IPS-11a (cell line): ENCODE measurements around the gene DBR1.
"Not testable (repeated sequence)": the region's sequence is repeated elsewhere in the genome, so short reads cannot be mapped to it uniquely, and the experiment has no call there.

Experiments used
- H3K4me3 ChIP-seq: one replicate; pipeline ENCODE4 v1.5.1; 2013; ENCODE audit warnings: low read depth, low read length, control low read depth

The DBR1 gene

DNA sequence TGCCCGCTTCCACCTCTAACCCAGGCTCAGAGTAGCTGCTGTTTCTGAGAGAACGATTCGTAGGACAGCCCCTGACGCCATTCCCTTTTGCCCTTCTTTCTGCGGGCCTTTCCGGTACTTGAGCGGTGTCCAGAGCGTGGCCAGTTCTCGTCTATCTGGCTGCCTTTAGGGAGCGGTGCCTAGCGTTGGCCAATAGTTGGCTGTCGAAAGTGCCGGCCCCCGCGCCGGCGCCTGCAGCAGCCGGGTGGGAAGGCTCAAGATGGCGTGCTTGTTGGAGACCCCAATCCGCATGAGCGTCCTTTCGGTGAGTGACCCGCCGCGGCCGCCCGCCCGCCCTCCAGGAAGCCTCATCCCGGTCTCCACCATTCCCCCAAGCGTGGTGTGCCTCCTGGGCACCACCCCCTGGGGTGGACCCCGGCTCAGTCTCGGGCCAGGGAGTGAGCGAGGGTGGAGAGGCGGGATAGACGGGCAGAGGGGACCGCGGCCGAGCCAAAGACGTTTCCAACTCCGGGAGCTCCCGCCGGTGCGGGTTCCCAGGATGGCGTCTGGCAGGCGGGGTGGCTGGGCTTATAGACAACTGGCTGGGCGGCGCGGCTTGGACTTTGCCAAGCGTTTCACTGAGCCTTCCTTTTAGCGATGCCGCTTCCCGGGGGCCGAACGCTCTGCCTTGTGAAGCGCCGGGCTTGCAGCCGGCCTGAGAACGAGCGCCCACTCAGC, 12.7 kb upstream of the DBR1 start, which contains the start of gene ARMC8:
TSS of gene ARMC8 (plus strand) at position 6 of the 717 bp plus-strand sequence. CDS start at position 260, 254 bp downstream.
- peak within 1 kb of the TSS; percentile 92 for H3K4me3 ChIP-seq

DNA sequence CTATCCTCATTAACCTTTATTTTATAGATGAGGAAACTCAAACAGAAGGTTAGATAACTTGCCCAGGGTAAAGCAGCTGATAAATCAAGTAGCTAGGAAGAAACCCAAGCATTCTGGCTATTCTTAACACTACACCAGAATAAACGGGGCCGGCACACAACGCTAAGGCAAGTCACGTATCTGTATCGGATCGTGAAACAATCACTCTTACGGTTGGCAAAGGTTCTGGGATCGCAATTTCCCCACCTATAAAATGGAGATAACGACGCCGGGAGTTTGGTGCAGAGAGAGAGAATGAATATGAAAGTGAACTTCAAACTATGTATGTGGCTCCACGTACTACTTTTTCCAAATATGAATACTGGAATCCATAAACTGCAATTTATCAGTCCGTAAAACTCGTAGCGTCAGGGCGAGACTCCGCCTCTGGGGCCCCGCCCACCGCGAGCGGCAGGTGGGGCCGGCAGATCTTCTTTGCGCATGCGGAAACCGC, 12.1 kb upstream of the DBR1 start:
- H3K4me3 ChIP-seq: peak overlapping the region; percentile 92

DNA sequence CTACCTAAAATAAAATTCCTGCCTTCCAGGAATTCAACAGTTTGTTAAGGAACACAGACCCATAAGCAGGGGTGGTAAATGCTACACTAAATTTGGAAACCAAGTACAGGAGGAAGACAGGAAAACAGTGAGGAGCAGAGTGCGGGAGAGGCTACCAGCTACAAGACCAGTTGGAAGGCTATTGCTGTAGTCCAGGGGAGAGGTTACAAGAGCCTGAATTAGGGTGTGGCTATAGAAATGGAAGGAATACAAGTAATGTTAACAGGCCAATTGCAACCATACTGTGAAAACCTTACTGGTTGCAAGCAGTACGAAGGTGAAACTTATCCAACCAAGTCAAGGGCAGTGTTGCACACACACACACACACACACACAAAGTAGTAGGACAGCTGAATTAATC, 11.5 kb upstream of the DBR1 start:
- H3K4me3 ChIP-seq: peak overlapping the region; percentile 92

DNA sequence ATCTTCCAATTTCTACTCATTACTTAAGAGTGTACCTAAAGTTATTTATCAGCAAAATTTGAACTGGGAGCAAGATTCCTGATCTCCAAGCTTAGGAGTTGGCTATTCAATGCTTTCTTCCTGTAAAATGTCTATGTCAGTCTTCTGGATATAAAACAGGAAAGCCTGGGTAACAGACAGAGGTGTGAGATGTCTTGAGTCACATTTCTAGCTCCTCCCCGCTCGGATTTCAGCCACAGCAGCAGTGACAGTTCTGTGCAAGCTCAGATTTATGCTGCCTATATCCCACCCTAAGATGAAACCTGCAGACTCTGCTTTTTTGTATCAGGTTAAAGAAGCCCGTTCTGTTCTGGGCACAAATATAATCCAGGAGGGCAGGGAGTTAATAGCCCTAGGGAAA, 10.3 kb upstream of the DBR1 start:
- no peak overlapping the region for H3K4me3 ChIP-seq

DNA sequence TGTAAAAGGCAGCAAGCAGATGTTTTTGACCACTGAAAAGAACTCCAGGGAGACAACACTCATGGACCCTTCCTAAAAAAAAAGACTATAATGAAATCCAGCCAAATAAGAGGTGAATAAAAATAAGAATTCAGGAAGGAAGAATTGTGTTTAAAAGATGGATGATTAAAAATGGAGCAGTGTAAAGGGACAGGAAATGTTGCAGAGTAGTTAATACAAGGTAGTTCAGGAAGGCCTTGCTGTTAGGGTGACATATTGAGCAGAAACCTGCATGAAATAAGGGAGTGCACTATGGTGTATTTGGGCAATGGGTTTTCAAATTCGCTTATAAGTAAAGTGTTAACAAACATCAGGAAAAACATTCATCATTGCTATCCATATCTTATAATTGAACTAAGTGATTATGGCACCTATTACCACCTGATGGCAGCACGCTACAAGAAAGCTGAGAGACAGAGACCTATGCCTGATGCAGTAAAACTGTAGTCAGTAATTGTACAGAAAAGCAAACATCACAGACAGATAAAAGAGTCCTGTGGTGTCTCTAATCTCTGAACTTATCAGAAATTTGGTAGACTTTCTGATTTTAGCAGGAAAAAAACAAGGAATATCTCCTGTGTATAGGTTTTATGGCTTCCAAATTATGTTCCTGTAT, 5.8 kb upstream of the DBR1 start:
- no peak overlapping the region for H3K4me3 ChIP-seq

DNA sequence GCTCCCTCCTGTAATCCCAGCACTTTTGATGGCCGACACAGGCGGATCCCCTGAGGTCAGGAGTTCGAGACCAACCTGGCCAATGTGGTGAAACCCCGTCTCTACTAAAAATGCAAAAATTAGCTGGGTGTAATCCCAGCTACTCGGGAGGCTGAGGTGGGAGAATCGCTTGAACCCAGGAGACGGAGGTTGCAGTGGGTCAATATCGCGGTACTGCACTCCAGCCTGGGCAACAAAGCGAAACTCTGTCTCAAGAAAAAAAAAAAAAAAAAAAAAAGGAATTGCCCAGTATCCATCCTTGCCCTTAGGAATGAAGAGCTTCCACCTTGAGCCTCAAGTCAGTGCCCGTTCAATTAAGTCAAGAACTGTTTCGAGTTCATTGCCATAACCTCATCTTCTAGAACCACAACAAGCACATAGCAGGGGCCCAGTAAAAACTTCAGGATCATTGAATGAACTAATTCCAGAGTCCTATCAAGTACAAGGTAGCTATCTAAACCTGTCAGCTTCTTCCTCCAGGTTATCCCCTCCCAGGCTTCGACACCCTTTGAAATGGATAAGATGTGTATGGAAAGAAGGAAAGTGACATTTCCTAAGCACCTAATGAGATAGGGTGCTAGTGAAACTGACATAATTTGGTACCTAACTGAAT, 826 bp downstream of the DBR1 start:
- peak overlapping the region; percentile 93 for H3K4me3 ChIP-seq

DNA sequence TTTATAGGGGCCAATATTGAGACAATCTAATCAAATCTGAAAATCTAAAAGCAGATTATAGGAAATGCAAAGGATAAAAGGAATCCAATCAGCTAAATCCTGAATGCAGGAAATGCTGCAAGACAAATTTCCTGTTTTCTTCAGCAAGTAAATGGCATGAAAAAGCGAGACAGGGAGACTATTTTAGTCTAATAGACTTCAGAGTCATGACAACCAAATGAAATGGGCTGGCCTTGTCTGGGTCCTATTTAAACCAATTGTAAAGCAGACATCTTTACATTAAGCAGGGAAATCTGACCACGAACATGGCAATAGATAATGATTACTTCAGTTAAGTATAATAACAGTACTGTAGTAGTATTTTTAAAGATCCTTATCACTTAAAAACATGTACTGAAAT, 2.1 kb downstream of the DBR1 start:
- no peak overlapping the region for H3K4me3 ChIP-seq

DNA sequence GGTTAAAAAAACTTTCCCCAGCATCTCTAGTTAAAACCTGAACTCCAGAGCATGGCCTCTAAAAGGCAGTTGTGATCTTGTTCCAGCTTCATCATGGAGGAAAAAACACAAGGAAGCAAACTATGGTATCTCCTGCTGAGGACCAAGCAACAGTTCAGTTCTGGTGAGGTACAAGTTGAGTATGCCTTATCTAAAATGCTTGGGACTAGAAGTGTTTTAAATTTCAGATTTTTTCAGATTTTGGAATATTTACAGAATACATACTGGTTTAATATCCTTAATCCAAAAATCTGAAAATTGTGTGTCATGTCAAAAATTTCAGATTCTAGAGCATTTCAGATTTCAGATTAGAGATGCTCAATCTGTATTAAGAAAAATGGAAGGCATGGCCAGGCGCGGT, 9.7 kb downstream of the DBR1 start:
- no peak overlapping the region for H3K4me3 ChIP-seq

DNA sequence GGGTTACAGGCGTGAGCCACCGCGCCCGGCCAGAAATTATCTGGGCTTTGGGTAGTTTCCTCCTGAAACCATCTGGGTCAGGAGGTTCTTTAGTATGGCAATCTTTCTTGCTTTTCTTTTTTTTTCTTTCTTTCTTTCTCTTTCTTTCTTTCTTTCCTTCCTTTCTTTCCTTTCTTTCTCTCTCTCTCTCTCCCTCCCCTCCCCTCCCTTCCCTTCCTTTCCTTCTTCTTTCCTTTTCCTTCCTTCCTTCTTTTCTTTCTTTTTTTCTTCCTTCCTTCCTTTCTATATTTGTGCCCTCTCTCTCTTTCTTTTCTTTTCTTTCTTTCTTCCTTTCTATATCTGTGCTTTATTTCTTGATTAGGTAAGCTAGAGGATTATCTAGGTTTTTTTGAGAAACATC, 17.0 kb downstream of the DBR1 start:
- no peak overlapping the region for H3K4me3 ChIP-seq

DNA sequence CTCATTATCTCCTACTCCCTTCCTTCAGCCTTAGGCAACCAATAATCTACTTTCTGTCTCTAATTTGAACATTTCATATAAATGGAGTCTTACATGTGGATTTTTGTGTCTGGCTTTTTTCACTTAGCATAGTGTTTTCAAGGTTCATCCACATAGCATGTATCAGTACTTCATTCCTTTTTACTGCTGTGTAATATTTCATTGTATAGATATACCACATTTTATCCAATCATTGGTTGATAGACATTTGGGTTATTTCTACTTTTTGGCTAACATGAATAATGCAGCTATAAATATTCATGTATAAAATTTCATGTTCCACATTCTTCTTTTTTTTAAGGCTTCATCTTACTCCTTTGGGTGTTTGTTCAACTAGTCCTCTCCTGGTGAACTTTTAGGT, 20.2 kb downstream of the DBR1 start:
- H3K4me3 ChIP-seq: no peak overlapping the region

DNA sequence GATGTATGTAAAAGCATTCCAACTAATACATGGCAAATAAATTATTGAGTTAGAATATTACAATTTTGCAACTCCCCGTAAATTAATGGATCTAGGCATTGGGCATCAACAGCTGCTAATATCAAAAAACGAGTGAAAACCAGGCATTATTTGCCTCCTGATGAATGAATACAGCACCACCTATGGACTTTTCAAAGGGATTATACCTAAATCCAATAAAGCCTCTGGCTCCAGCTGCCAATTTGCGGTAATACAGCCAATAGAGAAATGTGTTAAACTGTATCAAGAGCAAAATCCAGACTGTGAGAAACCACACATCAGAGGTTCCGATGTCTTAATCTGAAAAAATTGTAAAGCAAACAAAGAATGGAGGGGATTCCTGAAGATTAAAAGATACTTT, 26.2 kb downstream of the DBR1 start:
- no peak overlapping the region for H3K4me3 ChIP-seq

DNA sequence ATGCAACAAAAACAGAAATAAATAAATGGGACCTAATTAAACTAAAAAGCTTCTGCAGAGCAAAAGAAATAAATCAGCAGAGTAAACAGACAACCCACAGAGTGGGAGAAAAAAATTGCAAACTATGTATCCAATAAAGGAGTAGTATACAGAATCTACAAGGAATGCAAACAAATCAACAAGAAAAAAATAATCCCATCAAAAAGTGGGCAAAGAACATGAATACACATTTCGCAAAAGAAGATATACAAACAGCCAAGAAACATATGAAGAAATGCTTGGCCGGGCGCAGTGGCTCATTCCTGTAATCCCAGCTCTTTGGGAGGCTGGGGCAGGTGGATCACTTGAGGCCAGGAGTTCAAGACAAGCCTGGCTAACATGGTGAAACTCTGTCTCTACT, 32.5 kb downstream of the DBR1 start:
- H3K4me3 ChIP-seq: not testable (repeated sequence)

DNA sequence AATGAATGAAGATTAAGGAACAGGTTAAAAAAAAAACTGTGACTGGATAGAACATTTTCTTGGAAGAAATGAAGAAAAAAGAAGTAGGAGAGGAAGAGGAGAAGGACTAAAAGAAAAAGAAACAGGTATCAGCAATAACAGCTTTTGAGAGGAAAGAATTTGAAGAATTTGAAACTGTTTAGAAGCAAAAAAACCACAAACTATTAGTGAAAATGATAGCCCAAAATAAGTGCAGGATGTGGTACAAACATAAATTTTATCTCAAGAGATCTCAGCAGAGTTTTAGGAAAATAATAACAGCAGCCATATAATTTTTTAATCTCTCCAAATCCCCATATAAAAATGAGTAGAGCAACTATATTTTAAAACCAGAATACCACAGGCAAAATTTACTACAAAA, 33.8 kb downstream of the DBR1 start:
- no peak overlapping the region for H3K4me3 ChIP-seq

DNA sequence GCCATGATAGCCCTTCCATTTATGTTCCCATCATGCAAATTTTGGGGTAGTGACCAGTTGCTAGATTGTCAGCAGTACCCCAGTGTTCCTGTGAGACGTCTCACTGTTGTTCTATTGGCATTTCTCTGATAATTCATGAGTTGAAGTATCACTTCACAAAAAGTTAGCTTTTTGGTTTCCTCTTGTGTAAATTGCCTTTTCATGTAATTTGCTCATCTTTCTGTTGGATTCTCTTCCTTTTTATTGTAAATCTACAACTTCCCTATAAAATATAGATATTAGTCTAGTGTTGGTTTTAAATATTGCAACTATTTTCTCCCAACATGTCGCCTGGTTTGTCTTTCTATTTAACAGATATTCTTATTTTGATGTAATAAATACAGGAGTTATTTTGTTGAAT, 35.0 kb downstream of the DBR1 start:
- H3K4me3 ChIP-seq: no peak overlapping the region

DNA sequence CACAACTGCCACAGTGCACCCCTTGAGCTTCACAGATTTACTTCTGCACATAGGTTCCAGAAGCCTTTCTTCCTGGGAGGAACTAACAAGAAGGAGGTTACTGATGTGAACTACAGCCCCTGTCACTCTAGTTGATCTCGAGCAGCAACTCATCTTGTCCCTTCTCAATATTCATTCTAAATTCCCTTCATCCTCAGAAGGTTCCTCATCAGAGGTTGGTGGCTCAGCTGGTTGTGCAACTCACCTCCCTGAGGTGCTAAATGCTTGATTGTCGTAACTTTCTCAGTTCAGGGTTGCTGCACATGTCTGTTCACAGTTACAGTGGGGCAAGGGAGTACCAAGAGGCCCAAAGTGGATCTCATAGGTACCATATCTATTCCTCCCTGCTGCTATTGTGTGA, 36.9 kb downstream of the DBR1 start:
- no peak overlapping the region for H3K4me3 ChIP-seq

DNA sequence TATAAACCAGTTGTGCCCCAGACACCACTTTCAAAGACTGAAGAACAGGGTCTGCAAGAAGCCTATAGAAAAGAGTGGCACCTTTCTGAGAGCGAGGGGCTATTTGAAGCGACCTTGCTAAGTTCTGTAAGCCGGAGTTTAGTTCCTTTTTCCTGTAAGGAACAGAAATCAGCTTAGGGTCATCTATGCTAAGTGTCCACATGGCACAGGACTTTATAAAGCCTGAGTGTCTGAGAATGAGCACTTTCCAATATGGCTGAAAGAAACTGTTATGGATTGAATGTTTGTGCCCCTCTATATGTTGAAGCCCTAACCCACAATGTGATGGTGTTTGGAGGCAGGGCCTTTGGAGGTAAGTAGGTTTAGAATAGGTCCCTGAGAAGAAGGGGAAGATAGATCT, 38.5 kb downstream of the DBR1 start:
- H3K4me3 ChIP-seq: no peak overlapping the region

DNA sequence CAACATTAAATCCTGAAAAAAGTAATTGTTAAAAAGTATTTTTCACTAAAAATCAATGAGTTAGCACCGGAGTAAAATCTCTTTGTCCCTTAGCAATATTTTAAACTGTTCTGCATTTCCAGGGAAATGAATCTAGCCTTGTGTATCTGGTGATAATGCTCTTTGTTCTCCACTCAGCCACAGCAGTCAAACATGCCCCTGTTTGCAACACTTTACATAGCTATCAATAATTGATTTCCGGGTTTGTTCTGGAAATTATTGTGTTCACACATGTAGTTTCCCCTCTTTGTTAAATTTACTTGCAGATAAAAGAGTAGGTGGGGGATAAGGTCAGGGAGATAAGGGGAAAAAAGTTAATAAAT, 38.9 kb downstream of the DBR1 start:
- H3K4me3 ChIP-seq: no peak overlapping the region

DNA sequence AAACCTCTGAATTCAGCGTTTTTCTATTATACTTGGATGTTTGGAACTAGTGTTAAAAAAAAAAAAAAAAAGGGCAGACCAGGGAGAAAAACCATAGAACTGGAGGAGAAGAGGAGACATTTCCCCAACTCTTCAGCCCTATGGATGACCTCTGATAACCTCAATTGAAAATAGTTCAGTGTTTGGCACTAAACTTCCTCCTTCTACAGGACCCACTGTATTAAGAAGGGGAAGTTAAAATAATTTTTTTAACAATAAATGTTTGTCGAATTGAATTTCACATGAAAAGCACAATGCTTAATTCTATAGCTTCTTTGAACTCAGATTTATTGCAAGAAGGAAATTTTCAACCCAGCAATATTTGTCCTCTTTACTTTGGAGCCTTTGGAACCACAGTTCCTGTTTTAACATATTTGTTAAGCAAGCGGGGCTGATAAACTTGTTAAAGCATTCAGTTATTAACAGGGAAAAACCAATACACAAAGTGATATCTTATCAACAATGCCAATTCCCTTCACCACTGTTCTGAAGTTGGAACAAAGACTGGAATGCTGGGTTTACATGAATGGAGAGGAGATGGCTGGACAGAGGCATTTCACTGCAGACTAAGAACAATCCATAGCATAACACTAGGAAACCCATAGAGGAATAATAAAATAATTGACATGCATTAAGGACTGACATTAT, 39.4 kb downstream of the DBR1 start:
- H3K4me3 ChIP-seq: no peak overlapping the region

DNA sequence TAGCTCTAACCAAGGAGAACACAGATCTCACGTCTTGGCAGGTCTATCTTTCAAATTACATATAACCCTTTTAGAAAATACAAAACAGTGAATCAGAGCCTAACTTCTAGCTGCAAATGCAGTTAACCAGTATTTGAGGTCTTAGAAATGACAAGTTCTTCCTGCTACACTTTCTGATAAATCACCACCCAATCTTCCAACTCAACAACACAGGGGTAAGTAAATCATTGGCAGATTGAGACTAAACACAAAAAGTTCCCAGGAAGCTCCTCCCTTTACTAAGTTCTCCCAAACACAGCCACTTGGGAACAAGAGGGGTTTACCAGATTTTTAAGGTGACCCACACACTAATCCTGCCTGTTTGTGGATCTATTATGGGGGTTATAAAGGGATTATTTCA, 42.5 kb downstream of the DBR1 start, which contains the start of gene A4GNT:
TSS of gene A4GNT (minus strand) at position 152 of the 400 bp plus-strand sequence. CDS start 1,134 bp downstream, outside the sequence.
- H3K4me3 ChIP-seq: no peak within 1 kb of the TSS

DNA sequence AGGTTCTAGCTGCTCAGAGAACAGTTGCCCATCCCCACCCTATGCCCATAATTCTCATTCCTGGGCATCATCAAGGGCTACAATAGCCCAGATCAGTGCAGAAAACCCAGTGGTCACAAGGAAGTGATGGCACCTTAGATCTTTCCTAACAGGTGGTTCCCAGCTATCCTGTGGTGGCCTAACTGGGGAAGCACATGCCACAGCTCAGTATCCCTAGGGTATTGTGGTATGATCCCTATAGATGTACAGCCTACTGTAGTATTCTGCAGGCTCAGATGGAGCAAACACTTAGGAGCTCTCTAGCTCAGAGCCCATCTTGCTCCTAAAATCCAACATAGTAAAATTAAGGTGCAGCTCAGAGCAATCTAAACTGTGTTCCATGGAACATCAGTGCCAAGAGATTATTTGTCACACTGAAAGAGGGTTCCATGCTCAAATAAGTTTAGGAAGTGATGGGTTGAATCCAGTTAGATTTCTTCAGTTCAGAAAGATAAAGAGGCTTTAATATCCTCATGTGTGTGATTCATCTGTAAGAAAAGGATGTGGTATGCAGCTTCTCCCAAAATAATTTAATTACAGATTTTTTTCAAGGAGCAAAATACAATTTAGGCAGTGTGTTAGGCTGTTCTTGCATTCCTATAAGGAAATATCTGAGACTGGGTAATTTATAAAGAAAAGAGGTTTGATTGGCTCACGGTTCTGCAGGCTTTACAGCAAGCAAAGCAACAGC, 46.9 kb downstream of the DBR1 start:
- no peak overlapping the region for H3K4me3 ChIP-seq
